A172 (cell line): ENCODE measurements around the gene PEX11B. TPM values are rescaled to one million over a fixed set of nuclear protein-coding genes. Genes with fewer than 3 reads are reported as not detected.
A peak's percentile ranks its signal among the peaks of the same experiment; 100 is the strongest.
"Not testable (repeated sequence)": the region's sequence is repeated elsewhere in the genome, so short reads cannot be mapped to it uniquely, and the experiment has no call there.

Experiments
- DNase-seq: peaks from one replicate; pipeline ENCODE4 v3.0.0-alpha.2; 2015; ENCODE audit warnings: low spot score
- total RNA-seq: library from RNA; depleted of rRNA; stranded (reverse); fragments of >200 nt; shearing (Covaris generic); gene quantifications from 2 replicates; pipeline ENCODE4 v1.2.3, GENCODE V29; 2014

Gene PEX11B
- total RNA-seq, 1 experiment from 2014 or later, result 40.8 TPM

DNA sequence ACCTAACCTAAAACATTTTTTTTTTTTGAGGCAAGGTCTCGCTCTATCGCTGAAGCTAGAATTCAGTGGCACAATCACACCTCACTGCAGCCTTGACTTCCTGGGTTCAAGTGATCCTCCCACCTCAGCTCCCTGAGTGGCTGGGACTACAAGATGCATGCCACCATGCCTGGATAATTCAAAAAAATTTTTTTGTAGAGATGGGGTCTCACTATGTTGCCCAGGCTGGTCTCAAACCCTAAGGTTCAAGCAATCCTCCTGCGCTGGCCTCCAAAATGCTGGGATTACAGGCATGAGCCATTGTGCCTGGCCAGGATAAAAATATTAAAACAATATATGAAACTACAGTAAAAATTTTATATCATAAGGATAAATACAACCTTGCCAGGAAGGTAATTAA, 34.4 kb upstream of the PEX11B start:
- no peak for DNase-seq

DNA sequence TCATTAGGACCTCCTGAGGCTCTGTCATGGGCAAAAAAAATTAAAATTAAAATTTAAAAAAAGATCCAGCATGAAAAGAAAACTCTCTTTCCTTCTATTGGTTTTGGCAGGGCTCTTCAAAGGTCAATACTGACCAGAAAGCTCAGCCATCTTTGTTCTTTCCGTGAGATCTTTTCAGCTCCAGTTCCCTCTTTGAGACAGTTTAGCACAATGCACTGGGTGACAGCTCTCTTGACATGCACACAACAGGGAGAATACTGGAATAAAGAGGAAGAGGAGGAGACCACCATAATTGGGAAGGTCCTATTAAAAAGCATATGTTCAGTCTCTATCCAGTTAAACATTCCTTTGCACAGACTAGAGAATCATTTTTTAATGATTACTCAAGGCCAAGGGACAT, 33.0 kb upstream of the PEX11B start:
- no peak for DNase-seq

DNA sequence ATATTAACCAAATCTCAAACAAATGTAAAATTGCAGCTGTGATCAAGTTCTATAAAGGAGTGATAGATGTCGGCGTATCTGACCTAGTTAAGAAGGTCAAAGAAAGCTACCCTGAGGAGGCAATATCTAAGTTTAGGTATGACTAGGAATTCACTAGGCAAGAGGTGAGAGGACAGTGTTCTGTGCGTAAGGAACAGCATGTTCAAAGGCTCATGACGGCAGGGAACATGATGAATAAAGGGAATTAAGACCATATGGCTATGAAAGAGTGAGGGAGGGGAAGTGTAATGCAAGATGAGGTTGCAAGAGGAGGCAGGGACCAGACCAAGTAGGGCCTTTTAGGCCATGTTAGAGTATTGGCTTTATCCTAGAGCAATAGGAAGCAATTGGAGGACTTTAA, 30.7 kb upstream of the PEX11B start:
- DNase-seq, result no peak

DNA sequence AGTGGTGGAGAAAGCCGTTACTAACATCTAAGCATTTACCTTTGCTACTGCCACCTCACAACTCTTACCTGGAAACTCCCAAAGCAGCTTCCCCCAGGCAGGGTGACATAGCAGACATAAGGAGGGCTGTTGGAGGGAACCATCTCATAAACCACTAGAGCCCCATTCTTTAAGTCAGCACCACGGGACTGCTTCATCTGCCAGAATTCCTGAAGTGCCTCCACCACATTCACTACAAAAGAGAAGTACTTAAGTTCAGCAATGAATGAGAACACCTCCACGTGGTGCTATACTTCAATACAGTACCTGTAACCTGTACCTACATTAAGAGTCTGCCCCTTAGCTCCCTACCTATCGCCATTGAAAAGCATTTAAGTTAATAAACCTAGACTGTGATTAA, 29.0 kb upstream of the PEX11B start:
- no peak for DNase-seq

DNA sequence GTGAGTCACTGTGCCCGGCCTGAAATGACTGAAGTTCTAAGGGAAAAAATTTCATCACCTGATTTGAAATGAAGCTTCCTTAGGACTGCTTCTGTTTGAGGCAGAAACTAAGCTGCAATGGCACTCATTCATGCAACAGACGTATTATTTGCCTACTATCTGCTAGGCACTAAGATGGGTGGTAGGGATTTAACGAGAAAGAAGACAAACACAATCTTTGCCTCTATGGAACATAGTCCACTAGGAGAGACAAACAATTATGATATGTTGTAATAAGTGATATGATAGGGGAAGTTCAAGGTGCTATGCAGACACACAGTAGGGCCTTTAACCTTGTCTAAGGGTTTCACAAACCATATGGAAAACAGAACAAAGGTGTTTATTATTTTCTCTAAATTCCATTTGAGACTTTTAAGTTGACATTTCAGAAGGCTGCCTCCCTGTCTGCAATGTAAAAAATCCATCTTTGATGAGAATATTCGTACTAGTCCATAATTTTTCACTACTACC, 28.0 kb upstream of the PEX11B start:
- DNase-seq, result no peak

DNA sequence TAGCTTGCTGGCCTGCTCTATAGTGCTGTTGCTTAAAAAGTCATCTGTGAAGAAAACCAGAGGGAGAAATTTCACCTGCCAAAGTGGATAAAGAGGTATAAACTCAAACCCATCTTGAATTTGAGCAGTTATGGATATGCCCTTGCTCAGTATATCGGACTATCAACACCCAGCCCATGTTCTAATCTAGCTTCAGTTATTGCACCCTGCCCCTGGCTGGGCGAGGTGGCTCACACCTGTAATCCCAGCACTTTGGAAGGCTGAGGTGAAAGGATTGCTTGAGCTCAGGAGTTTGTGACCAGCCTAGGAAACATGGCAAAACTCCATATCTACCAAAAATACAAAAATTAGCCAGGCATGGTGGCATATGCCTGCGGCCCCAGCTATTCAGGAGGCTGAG, 26.0 kb upstream of the PEX11B start:
- no peak for DNase-seq

DNA sequence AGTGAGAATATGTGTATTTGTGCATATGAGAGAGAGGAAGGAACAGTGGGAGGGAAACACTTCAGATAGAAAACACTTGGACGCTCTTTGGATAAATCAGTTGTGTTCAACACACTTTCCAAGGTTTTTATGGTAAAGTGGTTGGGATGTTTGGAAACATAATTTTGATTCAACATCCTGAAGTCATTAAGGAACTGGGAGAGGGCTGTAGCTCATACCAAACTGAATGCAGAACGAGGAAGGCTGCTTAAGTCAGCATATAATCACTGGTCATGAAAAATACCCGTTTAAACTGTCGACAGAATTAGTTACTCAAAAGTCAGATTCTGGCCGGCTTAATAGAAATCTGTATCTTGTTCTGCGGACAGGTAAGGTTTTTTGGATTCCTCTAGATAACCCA, 24.4 kb upstream of the PEX11B start:
- no peak for DNase-seq

DNA sequence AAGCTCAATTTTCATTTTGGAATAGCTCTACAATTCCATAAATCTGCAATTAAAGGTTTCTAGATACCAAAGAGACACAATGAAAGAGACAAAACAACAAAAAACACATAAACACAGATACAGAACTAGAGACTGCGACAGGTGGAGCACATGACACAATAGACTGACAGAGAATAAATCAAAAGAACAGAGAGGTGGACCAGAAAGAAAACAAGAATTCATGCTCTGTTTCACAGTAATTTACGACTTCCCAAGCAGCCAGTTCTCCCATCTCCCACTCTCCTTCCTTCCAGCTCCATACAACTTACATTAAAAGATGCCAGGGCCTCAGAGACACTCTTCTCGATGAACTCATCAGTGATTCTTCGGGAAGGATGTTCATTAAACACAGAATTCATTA, 23.9 kb upstream of the PEX11B start:
- no peak for DNase-seq

DNA sequence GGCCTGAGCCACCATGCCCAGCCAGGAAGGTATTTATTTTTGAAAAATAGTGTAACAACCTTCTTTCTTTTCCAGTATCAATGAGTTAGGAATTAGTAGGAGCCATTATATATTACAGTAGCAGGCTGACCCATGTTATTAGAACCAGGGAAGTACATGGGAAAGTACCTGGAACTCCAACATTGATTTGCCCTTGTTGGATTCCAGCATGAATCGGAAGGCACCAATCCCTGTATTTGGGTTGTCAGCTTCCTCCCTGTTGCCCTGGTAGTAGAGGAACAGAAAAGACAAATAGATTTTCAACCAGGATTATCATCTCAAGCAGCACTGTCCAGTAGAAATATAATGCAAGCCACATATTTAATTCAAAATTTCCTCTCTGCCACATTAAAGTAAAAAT, 18.9 kb upstream of the PEX11B start:
- no peak for DNase-seq

DNA sequence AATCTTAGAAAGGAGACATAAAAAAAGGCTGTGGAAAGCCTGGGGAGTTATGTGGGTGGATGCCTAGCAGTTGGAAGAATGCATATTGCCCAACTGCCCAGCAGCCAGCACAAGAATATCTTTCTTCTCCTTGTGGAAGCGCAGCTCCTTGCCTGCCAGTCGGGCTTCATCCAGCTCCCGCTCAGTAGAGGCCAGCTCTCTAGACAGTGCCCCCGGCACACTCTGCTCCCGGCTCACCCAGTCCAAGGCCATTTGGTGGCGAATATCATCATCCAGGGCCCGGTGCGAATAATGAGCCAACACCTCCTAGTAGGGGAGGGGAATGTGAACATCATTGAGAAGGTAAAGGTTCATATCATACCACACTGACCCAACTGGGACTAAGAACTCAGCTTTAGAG, 17.7 kb upstream of the PEX11B start:
- DNase-seq, result no peak

DNA sequence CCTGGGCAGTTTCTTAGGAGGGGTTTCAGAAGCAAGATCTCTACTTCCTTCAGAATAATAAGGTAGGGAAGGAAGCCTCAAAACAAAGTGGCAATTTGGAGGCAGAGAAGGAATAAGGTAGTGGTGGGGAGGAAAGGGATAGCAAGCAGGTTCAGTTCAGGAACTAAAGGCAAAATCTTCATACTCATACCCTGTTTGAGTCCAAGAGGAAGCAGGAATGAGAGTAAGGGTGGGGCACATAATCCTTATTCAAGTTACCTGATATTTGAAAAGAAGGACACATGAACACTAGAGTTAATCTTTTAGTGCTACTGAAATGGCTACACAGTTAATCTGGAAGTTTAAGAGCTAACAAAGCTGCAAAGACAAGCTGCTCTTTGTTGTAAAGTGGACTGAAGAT, 17.2 kb upstream of the PEX11B start:
- no peak for DNase-seq

DNA sequence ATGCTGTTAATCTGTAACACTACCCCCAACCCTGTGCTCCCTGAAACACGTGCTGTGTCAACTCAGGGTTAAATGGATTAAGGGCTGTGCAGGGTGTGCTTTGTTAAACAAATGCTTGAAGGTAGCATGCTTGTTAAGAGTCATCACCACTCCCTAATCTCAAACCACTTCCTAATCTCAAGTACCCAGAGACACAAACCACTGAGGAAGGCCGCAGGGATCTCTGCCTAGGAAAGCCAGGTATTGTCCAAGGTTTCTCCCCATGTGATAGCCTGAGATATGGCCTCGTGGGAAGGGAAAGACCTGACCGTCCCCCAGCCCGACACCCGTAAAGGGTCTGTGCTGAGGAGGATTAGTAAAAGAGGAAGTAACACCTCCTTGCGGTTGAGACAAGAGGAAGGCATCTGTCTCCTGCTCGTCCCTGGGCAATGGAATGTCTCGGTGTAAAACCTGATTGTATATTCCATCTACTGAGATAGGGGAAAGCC, 14.0 kb upstream of the PEX11B start:
- DNase-seq, result not testable (repeated sequence)

DNA sequence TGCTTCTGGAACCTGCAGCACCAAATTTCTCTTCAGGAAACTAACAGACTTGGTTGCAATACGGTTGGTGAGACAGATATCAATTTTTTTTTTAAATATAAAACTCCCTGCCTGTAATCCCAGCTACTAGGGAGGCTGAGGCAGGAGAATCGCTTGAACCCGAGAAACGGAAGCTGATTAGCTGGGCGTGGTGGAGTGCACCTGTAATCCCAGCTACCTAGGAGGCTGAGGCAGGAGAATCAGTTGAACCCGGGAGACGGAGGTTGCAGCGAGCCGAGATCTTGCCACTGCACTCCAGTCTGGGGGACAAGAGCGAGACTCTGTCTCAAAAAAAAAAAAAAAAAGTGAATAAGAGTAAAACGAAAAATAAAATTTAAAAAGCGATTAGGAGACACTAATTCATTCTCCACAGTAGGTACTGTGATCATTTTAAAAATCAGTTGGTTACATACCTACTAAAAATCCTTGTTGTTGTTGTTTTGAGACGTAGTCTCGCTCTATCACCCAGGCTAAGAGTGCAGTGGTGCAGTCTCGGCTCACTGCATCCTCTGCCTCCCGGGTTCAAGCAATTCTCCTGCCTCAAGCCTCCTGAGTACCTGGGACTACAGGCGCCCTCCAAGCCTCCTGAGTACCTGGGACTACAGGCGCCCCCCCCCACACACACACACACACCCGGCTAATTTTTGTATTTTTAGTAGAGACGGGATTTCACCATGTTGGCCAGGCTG, 9.6 kb upstream of the PEX11B start:
- peak; percentile 14 for DNase-seq

DNA sequence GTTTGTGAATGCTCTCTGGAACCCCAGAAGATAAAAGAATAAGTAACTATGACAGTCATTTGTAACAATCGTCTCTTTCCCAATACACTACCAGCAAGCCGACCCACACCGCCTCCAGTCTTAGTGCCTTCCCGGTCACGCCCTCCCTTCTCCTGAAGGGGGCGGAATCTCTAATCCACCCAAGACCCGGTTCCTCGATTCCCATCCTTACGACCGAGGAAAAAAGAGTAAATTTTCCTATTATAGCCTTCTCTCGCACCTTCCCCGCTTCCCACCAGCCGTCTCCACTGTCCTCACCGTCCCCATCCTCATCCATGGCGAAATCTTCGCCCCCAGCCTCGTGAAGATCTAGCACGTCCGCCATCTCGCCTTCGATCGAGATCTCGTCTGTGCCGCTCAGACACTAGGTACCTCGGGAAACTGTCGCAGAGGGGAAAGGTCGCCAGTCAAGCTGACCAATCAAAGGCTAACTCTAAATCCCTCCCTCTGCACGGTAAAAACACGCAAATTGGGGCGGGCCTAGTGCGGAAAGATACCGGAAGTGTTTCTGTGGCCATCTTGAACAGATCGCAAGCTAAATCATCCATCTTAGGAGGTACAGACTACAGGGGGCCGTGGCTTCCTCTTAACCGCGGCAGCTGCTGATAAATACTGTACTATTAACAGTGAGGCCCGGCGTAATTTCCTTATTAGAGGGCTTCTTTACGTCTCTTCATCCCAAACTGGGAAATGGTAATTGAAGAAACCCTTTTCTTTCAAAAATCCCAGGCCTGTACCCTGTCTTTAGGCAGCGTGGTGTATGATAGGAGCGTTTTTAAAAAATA, 8.8 kb upstream of the PEX11B start, which contains the start of gene RBM8A:
TSS of gene RBM8A (minus strand) at position 422 of the 824 bp plus-strand sequence. CDS start at position 364, 58 bp downstream.
- peak; percentile 100 for DNase-seq

DNA sequence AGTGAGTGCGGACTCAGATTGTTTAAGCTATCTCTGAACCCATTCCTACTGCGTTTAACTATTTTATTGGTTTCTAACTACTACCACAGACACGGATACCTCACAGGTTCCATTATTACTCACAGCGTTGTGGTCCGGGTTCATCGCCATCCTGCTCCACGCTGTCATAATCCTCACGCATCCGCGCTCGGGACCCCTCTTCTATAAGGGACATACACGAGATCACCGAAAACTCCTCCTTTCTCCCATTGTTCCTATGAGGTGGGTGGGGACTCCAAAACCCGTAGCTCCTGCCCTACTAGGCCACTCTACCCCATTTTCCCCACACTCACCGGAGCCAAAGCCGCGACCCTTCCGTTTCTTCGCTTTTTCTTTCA, 8.2 kb upstream of the PEX11B start:
- no peak for DNase-seq

DNA sequence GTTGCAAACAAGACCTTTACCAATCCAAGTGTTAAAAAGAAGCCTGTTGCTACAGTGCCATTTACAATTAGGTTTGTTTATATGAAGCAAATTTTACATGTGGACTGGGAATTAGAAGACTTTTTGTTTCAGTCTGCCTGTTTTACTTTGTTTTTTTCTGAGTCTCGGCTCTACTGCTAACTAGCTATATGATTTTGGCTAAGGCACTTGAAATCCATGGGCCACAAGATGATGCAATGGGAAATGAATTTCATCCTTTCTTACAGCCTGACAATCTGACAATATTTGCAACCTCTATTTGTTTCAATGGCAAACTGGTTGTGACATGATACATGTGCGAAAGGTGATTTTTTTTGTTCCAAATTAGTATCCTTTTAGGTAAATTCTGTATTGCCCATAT, 3.7 kb upstream of the PEX11B start:
- no peak for DNase-seq

DNA sequence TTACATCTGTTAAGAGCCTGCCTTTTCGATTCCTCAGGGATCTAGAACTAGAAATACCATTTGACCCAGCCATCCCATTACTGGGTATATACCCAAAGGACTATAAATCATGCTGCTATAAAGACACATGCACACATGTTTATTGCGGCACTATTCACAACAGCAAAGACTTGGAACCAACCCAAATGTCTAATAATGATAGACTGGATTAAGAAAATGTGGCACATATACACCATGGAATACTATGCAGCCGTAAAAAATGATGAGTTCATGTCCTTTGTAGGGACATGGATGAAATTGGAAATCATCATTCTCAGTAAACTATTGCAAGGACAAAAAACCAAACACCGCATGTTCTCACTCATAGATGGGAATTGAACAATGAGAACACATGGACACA, 1.8 kb upstream of the PEX11B start:
- not testable (repeated sequence) for DNase-seq

DNA sequence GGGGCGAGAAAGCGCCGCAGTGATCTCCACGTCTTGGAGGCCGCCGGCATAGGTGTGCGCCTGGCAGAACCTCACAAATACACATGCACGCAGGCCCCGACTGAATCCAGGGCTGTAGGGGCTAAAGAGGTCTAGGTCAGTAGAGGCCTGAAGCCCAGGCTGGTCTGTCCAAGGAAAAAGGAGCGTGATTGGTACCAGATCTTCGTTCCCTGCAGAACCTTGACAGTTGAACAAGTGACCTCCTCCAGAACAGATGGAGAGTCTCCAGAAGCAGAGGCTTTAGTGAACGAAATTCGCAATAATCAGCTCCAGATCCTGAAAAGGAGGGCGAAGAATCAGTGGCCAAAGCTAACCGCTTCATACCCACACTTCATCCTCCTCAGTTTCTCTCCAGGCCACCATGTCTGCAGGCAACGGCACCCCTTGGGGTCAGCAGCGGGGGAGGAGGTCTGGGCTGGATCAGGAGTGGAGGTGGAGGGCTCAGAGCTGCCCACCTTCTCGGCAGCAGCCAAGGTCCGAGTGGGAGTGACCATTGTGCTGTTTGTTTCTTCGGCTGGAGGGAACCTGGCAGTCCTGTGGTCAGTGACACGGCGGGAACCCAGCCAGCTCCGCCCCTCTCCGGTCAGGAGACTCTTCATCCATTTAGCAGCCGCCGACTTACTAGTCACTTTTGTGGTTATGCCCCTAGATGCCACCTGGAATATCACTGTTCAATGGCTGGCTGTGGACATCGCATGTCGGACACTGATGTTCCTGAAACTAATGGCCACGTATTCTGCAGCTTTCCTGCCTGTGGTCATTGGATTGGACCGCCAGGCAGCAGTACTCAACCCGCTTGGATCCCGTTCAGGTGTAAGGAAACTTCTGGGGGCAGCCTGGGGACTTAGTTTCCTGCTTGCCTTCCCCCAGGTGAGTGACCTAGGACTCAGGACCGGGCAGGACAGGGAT, 749 bp upstream of the PEX11B start:
- peak; percentile 90 for DNase-seq

DNA sequence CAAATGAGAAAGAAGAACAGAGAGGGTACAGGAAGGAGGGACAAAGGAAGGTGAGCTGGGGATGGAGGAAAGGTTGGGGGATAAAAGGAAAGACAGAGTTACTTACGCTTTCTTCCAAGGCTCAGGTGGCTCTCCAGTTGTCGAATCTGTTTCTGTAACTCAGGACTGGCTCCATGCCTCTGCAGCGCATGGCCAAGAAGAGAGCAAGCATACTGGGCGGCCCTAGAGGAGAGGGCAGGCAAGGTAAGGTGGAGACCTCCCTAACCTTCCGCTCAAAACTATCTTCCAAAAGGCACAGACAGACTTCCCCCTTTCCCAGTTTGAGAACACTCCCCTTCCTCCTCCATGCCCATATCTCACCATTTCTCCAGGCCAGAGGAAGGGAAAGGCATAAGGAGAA, 922 bp downstream of the PEX11B start:
- DNase-seq, result no peak

DNA sequence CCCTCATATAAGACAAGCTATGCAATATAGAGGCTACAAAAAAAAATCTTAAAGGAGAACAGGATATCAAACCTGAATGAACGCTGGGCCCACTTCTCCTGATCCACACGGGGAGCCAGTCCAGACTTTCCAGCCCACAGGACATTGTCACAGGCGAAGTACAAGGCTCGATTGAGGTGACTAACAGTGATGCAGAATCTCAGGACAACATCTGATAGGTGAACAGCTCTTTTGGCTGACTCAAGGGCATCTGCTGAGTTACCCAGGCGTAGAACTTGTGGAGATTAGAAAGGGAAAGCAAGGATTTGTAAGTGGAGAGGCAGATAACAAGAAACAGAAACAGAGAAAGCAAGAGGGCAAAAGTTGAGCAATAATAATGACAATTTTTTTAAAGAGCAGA, 1.8 kb downstream of the PEX11B start:
- DNase-seq, result no peak

DNA sequence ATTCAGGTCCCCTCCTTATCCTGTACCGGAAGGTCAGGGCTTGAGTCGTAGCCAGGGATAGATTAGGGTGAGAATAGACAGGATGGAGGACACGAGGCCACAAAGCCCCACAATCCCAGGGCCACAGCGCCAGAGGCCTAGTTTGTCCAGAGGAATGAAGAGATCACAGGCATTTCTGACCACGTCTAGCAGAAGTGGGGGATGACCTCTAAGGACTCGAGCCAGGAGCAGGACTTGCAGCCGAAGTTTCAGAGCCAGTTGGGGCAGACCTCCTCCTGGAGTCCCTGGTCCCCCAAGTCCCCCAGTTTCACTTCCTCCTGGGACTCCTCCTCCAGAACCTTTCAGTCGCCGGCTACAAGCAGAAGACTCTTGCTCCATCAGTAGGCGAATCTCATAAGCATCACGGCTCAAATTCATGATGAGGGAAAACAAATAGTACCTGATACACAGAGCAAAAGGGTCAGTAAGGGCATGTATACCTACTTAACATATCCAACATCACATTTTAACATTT, 6.3 kb downstream of the PEX11B start:
- no peak for DNase-seq

DNA sequence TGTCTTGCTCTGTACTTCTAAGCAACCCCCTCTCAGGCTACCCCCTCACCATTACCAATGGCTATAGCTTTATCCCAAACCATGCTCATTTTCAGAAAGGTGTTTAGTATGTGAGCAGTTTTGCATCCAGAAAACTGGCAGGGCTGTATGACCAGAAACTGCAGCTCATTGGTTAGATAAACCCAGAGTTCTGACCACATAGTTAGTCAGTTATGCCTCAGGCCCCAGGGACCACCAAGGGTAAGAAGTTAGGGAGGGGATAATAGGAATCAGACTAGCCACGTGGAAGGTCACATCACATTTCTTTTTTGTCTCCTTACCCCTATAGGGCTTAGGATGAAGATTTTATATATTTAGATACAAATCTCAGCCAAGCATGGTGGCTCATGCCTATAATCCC, 9.9 kb downstream of the PEX11B start:
- DNase-seq, result no peak
